RWPE1 (cell line): ENCODE results near the gene COIL.

Experiments used
- CTCF ChIA-PET: fragments of 350-600 bp; sonication (Branson Sonifier 250); formaldehyde crosslinking; extraction: SDS; loops from one replicate; lab custom pipeline; 2021; lab: Yijun Ruan, JAX
- POLR2A ChIA-PET: fragments of 400-600 bp; formaldehyde crosslinking; extraction: SDS; loops from one replicate; lab custom pipeline; 2020; ENCODE audit warnings: antibody characterized with exemption; ENCODE audit not compliant: low non-redundant PET; lab: Yijun Ruan, JAX
- DNase-seq: peaks from one replicate; pipeline ENCODE4 v3.0.0; 2012; ENCODE audit warnings: low spot score
- H3K27ac ChIP-seq: fragments of 450-650 bp; 2 replicates; pipeline ENCODE4 v1.5.1; 2017
- TF ChIP-seq, protein P1 (sequence below): fragments of 450-650 bp; conservative IDR thresholded peaks from 2 replicates; pipeline ENCODE4 v1.5.1; 2017; ENCODE audit warnings: low read depth, mild to moderate bottlenecking

Gene COIL

GRCh38 chr17:56930739-56931337 is 30.0 kb downstream of the COIL start:
- ChIA-PET POLR2A (no interaction called here), CTCF (interaction anchor here (0.7 kb wide), 1 partner anchor 111 kb away, joined by 4 read pairs; no protein-coding TSS in a partner anchor)
- TF ChIP-seq, protein P1, sequence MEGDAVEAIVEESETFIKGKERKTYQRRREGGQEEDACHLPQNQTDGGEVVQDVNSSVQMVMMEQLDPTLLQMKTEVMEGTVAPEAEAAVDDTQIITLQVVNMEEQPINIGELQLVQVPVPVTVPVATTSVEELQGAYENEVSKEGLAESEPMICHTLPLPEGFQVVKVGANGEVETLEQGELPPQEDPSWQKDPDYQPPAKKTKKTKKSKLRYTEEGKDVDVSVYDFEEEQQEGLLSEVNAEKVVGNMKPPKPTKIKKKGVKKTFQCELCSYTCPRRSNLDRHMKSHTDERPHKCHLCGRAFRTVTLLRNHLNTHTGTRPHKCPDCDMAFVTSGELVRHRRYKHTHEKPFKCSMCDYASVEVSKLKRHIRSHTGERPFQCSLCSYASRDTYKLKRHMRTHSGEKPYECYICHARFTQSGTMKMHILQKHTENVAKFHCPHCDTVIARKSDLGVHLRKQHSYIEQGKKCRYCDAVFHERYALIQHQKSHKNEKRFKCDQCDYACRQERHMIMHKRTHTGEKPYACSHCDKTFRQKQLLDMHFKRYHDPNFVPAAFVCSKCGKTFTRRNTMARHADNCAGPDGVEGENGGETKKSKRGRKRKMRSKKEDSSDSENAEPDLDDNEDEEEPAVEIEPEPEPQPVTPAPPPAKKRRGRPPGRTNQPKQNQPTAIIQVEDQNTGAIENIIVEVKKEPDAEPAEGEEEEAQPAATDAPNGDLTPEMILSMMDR = no peak
- DNase-seq = no peak
- no peak overlapping the region for H3K27ac ChIP-seq

GRCh38 chr17:56929362-56929969 is 31.4 kb downstream of the COIL start:
- no peak overlapping the region for H3K27ac ChIP-seq
- CTCF ChIA-PET = interaction anchor here (0.6 kb wide), 1 partner anchor 94 kb away, joined by 4 read pairs; no protein-coding TSS in a partner anchor
- POLR2A ChIA-PET = no interaction called here
- DNase-seq = no peak
- TF ChIP-seq, protein P1 = no peak

GRCh38 chr17:56928586-56928985 is 32.3 kb downstream of the COIL start:
- ChIA-PET CTCF (no interaction called here), POLR2A (no interaction called here)
- TF ChIP-seq, protein P1 = no peak
- DNase-seq = no peak
- H3K27ac ChIP-seq = no peak overlapping the region

- TF ChIP-seq, protein P1 = no peak
- no peak for DNase-seq
- H3K27ac ChIP-seq = no peak overlapping the region
- POLR2A ChIA-PET = no interaction called here
- CTCF ChIA-PET = no interaction called here
Observed at GRCh38 chr17:56926704-56927103, 34.1 kb downstream of the COIL start.

DNA sequence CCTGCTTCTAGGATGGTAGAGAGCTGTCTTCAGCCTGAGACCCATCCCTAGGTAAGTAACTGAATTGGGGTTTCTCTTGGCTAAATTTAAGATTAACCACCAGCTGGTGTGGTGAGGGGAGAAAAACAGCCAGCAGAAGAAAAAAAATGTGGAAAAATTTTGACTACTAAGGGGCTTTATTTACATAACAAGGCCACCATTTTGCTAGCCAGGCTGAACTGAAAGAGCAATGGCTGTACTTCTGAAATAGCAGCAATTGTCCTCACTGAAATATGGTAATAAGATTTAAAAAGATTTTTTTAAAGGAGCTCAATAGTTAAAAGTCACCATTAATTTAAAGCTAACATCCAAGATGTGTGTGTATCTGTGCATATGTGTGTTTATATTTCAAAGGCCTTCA is 34.6 kb downstream of the COIL start:
- H3K27ac ChIP-seq = no peak overlapping the region
- ChIA-PET CTCF (interaction anchor here (0.7 kb wide), 1 partner anchor 18 kb away, joined by 3 read pairs; no protein-coding TSS in a partner anchor), POLR2A (no interaction called here)
- DNase-seq = no peak
- TF ChIP-seq, protein P1 = no peak

DNA sequence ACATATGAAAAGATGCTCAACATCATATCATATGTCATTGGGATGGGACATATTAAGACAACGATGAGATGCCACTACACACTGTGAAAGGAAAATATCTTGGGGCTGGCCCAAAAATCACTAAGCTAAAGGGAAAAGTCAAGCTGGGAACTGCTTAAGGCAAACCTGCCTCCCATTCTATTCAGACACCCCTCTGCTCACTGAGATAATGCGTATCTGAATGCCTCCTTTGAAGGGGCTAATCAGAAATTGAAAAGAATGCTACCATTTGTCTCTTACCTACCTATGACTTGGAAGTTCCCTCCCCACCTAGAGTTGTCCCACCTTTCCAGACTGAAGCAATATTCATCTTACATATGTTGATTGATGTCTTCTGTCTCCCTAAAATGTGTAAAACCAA is 35.8 kb downstream of the COIL start:
- CTCF ChIA-PET = no interaction called here
- H3K27ac ChIP-seq = no peak overlapping the region
- TF ChIP-seq, protein P1 = no peak
- POLR2A ChIA-PET = no interaction called here
- no peak for DNase-seq
